GM21367 (cell line): ENCODE data around the gene SERHL2.
"Not testable (repeated sequence)": the region's sequence is repeated elsewhere in the genome, so short reads cannot be mapped to it uniquely, and the experiment has no call there.

Experiments
- ATAC-seq: cut with Tn5 transposase; IDR thresholded peaks from one replicate; pipeline ENCODE4 v1.9.1; 2021; ENCODE audit not compliant: unreplicated experiment

The SERHL2 gene

DNA sequence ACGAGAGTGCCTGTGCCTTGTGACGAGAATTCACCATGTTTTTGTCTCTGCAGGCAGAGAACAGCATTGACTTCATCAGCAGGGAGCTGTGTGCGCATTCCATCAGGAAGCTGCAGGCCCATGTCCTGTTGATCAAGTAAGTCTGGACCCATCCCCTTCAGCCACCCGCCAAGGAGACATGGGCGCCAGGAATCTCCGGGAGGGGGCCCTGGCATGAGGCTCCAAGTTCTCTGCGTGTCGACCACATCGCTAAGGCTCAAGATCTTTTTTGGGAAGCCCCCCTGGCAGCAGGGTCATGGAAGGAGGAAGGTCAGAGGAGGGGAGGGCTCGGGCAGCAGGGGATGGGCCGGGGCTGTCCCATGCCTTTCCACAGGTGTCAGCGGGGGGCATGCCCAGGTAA is 17.3 kb downstream of the SERHL2 start:
- not testable (repeated sequence) for ATAC-seq

DNA sequence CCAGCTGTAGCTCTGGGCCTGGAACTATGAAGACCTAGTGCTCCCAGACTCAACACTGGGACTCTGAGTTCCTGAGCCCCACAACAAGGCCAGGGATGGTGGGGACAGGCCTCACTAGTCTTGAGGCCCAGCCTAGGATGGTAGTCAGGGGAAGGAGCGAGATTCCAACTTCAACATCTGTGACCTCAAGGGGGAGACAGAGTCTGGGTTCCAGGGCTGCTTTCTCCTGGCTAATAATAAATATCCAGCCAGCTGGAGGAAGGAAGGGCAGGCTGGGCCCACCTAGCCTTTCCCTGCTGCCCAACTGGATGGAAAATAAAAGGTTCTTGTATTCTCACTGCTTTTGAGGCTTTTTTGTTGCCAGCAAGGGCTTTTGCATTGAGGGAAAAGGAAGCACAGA is 20.3 kb downstream of the SERHL2 start:
- not testable (repeated sequence) for ATAC-seq

- ATAC-seq, result not testable (repeated sequence)
These were observed 20.7 kb downstream of the SERHL2 start for GRCh38 chr22:42574468-42574867.

GRCh38 chr22:42575996-42576574 is 22.3 kb downstream of the SERHL2 start:
- not testable (repeated sequence) for ATAC-seq

DNA sequence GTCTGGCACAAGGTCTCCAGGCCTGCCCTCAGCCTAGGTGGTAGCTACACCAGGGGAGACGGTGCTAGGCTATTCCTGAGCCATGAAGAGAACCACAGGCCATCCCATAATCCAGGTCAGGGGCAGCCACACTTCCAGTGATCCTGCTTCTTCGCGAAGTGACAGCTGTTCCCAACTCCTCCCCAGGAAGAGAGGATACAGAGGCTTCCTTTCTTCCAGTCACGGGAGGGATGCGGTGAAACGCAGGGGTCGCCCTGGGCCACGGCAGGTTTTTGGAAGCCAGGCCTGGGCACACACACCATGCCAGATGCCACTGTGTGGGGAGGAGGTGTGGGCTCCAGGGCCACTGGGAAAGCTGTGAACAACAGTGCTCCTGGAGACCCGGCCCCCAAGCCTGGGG is 23.4 kb downstream of the SERHL2 start:
- not testable (repeated sequence) for ATAC-seq

- no peak for ATAC-seq
These were observed 24.0 kb downstream of the SERHL2 start for GRCh38 chr22:42577623-42578240.

GRCh38 chr22:42580040-42580439 is 26.3 kb downstream of the SERHL2 start:
- ATAC-seq, result not testable (repeated sequence)

GRCh38 chr22:42581194-42581761 is 27.5 kb downstream of the SERHL2 start:
- ATAC-seq, result not testable (repeated sequence)

DNA sequence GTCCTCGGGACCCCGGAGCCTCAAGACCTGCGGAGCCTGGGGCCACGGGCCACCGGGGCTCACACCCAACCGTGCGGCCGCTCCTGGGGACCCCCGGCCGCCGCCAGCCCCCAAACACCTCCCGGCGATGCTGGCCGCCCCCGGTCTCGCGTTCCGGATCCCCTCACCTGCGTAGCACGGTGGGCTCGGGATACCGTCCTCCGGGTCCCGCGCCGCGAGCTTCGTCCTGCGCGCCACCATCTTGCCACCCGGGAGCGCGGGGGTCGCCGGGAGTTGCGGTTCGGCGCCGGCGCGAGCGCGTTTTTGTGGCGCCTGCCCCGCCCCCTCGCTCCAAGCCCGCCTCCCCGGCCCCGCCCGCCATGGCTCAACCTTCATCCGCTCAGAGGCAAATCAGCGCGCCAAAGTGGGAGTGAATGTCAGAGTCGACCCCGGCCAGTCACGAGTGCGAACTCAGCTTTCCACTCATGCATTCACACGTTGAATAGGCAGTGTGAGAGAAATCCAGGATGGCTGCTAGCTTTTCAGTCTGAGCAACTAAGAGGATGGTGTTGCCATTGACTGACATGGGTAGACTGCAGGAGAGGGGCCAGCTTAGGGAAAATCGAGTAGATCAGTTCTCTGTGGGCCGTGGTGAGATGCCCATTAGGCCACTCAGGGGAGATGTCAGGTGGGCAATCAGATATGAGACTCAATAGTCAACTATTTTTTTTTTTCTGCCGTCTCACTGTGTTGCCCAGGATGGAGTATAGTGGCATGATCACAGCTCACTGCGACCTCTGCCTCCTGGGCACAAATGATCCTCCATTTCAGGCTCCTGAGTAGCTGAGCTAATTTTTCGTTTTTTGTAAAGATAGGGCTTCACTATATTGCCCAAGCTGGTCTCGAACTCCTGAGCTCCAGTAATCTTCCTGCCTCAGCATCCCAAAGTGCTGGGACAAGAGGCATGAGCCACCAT is 28.3 kb downstream of the SERHL2 start:
- ATAC-seq, result no peak

DNA sequence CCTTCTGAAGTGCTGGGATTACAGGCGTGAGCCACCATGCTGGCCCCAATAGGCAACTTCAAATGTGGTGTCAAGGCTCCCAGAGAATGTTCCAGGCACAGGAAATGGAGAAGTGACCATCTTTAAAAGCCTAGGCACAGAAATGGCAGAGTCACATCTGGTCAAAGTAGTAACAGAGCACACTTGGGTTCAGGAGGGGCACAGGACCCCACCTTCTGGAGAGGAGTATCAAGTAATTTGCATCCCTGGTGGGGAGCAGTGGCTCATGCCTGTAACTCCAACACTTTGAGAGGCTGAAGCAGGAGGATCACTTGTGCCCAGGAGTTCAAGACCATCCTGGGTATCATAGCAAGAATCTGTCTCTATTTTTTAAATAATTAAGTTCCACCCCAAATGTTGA is 29.2 kb downstream of the SERHL2 start:
- no peak for ATAC-seq

- ATAC-seq, result no peak
These were observed 30.7 kb downstream of the SERHL2 start for GRCh38 chr22:42584364-42584940.

- ATAC-seq, result no peak
These were observed 31.3 kb downstream of the SERHL2 start for GRCh38 chr22:42585096-42585495.

GRCh38 chr22:42586381-42586780 is 32.6 kb downstream of the SERHL2 start:
- ATAC-seq, result no peak

DNA sequence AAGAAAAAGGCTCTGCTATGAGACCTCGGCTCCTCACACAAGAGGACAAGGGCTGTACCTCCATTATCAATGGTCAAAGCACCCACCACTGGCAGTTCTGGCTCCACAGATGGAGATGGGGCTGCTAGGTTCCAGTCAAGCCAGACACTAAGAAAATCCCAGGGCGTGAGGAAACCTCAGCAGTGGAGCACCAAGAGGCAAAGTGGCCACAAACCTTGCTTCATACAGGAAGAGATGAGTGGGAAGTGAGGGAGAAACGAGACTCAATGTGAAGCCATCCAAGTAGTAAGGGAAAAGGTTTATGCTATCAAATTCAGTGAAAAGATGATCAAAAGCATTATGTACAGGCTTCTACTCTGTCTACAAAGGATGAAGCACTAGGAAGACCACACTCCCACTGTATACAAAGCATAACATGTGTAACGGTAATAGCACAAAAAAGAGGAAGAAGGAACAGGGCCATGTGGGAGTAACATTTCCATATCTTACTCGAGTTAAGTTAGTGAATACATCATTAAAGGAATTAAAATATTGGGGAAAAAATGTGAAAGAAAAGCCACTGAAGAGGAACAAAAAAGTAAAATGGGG is 33.9 kb downstream of the SERHL2 start:
- no peak for ATAC-seq

DNA sequence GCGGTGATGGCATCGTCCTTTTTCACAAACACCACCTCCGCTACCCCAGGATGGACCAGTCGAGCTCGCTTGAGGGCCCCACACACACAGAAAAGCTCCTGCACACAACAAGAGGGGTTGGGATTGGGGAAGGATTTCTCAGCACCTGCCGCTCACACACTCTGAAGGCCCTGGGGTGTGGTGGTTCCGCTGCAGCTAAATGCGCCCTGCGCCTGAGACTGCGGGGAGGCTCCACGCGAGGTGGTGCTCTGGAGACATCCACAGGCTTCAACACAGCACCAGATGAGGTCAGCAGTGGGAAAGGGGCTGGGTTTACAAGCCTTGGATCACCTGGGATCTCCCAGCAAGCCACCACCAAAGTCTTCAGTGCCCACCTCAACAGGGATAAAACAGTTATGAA is 38.2 kb downstream of the SERHL2 start:
- ATAC-seq, result no peak

- ATAC-seq, result no peak
These were observed 41.7 kb downstream of the SERHL2 start for GRCh38 chr22:42595434-42595833.

- no peak for ATAC-seq
These were observed 42.6 kb downstream of the SERHL2 start for GRCh38 chr22:42596336-42596735.

- no peak for ATAC-seq
These were observed 43.2 kb downstream of the SERHL2 start for GRCh38 chr22:42596863-42597530.

GRCh38 chr22:42601879-42602465 is 48.2 kb downstream of the SERHL2 start:
- no peak for ATAC-seq

DNA sequence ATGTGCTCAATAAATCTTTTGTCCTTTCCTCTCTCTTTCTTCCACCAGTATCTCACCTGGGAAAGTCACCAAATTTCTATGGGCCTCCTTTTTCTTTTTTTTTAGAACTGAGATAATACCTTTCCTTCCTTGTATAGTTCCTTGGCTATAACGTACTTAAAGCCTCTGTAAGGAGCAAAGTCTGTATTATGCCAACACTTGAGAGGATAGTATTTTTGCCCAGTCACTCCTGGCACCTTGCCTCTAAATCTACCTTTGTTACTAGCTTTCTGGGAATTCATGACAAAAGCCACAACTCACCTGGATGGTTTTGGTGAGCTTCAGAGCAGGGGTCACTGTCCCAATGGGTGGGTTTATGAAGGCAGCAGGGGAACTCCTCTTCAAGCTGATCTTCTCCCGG is 48.7 kb downstream of the SERHL2 start:
- ATAC-seq, result no peak
